HepG2 (cell line): ENCODE data around the gene SDR42E2. TPM values are rescaled to one million over a fixed set of nuclear protein-coding genes. Genes with fewer than 3 reads are reported as not detected.

ENCODE experiments used
- HNRNPK ChIP-seq: fragments of 200-400 bp; formaldehyde crosslinking; IDR thresholded peaks from 2 replicates; pipeline ENCODE4 v1.6.1; 2018; ENCODE audit warnings: low read length, low read depth, moderate library complexity, mild to moderate bottlenecking; ENCODE audit not compliant: poor library complexity, severe bottlenecking
- KLF13 ChIP-seq: sonication (generic); formaldehyde crosslinking; IDR thresholded peaks from 2 replicates; pipeline ENCODE4 v1.4.0; 2020; ENCODE audit warnings: mild to moderate bottlenecking, missing genetic modification reagents
- MAX ChIP-seq: IDR thresholded peaks from 2 replicates; pipeline ENCODE4 v1.6.1; 2012; ENCODE audit warnings: inconsistent platforms
- RFX1 ChIP-seq: fragments of 450-650 bp; IDR thresholded peaks from 2 replicates; pipeline ENCODE4 v1.6.1; 2017
- SP2 ChIP-seq: sonication (generic); formaldehyde crosslinking; IDR thresholded peaks from 2 replicates; pipeline ENCODE4 v1.5.1; 2020; ENCODE audit warnings: mild to moderate bottlenecking, missing genetic modification reagents
- ZNF407 ChIP-seq: sonication (generic); formaldehyde crosslinking; IDR thresholded peaks from one replicate; pipeline ENCODE4 v1.5.1; 2020; ENCODE audit warnings: mild to moderate bottlenecking, missing genetic modification reagents; ENCODE audit errors: not compliant biosample characterization
- ZNF761 ChIP-seq: sonication (generic); formaldehyde crosslinking; conservative IDR thresholded peaks from 2 replicates; pipeline ENCODE4 v1.4.0; 2020; ENCODE audit warnings: mild to moderate bottlenecking, missing genetic modification reagents
- polyA plus RNA-seq, 8 experiments: library from polyadenylated mRNA; depleted of rRNA in 3 of 8; stranded (reverse) in 7 of 8; unstranded in 1 of 8; fragments of >200 nt; fragmentation: Illumina TruSeq in 4 of 8; extraction: Trizol in 4 of 8; gene quantifications; 2 replicates each; pipeline versions ENCODE4 v1.2.1 to v1.2.3, GENCODE V29; 2011 to 2016; ENCODE audit warnings: low read depth in 4 of 8, missing spikeins in 1 of 8, mixed read lengths in 1 of 8; ENCODE audit not compliant: insufficient read depth in 1 of 8
- total RNA-seq, 5 experiments: library from RNA; depleted of rRNA; stranded (reverse); fragments of >200 nt; fragmentation: Illumina TruSeq; extraction: Trizol; gene quantifications; 2 replicates each; pipeline ENCODE4 v1.2.3, GENCODE V29; 2016; ENCODE audit warnings: low read depth in 1 of 5
- TF ChIP-seq, protein P1 (sequence below): sonication (generic); formaldehyde crosslinking; IDR thresholded peaks from 2 replicates; pipeline ENCODE4 v1.8.0; 2022; ENCODE audit warnings: missing genetic modification reagents, low read depth, mild to moderate bottlenecking, borderline replicate concordance
- TF ChIP-seq, protein P2 (sequence below): sonication (generic); formaldehyde crosslinking; IDR thresholded peaks from 2 replicates; pipeline ENCODE4 v1.4.0; 2020; ENCODE audit warnings: missing genetic modification reagents
- TF ChIP-seq, protein P3 (sequence below): sonication (generic); formaldehyde crosslinking; IDR thresholded peaks from 2 replicates; pipeline ENCODE4 v1.5.0; 2020; ENCODE audit warnings: mild to moderate bottlenecking, missing genetic modification reagents, borderline replicate concordance

The SDR42E2 gene
- total and polyA plus RNA-seq, 2 of the 13 experiments (the other 11 are each of a cell fraction or from before 2014, with no cell fraction given) = 0.05 to 0.11 TPM

DNA sequence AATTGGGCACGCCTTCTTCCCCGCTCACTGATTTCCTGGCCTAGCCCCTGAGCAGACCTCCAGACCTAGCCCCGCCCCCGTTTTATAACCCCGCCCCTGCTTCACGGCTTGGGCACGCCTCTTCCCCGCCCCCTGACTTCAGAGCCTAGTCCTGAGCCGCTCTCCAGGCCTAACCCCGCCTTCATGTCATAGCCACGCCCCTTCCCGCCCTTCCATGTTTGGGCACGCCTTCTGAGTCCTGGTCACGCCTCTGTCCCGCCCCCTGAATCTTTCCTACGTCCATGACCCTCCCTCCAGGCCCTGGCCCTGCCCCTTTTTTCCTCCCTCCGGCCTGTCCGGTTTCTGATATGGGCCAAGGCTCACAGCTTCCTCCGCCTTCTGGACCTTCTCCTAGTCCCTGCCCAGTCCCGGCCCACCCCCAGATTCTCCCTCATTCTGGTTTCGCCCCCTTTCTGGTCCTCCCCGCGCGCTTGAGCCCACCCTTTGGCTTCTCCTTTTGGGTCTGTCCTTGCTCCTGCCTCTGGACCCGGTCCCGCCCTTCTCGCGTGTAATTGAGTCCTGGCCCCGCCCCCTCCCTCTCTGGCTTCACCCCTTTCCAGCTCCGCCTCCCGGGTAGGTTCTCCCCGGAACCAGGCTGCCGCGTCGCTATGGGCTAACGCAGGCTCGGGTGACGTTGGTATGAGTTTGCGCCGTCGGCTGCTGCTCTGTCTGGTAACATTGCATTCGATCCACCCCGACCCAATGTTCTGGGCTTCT lies 28.6 kb downstream of the SDR42E2 start (continued):
- TF ChIP-seq KLF13 (CRISPR knock-in tag) = peak; percentile 70; the same call in 1 of the 2 replicates
- TF ChIP-seq ZNF761 (CRISPR knock-in tag) = no peak
- no peak for TF ChIP-seq MAX
- no peak for TF ChIP-seq ZNF407 (CRISPR knock-in tag)
- TF ChIP-seq RFX1 = no peak
- 0 out of 2 replicates have a peak, but pooled peaks have one; percentile 42 for TF ChIP-seq SP2
- no peak for TF ChIP-seq HNRNPK
- TF ChIP-seq, protein P1, sequence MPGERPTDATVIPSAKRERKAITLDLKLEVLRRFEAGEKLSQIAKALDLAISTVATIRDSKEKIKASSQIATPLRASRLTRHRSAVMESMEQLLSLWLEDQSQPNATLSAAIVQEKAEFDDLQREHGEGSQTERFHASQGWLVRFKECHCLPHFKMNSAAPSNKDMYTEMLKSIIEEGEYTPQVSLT (CRISPR knock-in tag) = no peak
- TF ChIP-seq, protein P2, sequence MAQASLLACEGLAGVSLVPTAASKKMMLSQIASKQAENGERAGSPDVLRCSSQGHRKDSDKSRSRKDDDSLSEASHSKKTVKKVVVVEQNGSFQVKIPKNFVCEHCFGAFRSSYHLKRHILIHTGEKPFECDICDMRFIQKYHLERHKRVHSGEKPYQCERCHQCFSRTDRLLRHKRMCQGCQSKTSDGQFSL (CRISPR knock-in tag) = no peak
- TF ChIP-seq, protein P3, sequence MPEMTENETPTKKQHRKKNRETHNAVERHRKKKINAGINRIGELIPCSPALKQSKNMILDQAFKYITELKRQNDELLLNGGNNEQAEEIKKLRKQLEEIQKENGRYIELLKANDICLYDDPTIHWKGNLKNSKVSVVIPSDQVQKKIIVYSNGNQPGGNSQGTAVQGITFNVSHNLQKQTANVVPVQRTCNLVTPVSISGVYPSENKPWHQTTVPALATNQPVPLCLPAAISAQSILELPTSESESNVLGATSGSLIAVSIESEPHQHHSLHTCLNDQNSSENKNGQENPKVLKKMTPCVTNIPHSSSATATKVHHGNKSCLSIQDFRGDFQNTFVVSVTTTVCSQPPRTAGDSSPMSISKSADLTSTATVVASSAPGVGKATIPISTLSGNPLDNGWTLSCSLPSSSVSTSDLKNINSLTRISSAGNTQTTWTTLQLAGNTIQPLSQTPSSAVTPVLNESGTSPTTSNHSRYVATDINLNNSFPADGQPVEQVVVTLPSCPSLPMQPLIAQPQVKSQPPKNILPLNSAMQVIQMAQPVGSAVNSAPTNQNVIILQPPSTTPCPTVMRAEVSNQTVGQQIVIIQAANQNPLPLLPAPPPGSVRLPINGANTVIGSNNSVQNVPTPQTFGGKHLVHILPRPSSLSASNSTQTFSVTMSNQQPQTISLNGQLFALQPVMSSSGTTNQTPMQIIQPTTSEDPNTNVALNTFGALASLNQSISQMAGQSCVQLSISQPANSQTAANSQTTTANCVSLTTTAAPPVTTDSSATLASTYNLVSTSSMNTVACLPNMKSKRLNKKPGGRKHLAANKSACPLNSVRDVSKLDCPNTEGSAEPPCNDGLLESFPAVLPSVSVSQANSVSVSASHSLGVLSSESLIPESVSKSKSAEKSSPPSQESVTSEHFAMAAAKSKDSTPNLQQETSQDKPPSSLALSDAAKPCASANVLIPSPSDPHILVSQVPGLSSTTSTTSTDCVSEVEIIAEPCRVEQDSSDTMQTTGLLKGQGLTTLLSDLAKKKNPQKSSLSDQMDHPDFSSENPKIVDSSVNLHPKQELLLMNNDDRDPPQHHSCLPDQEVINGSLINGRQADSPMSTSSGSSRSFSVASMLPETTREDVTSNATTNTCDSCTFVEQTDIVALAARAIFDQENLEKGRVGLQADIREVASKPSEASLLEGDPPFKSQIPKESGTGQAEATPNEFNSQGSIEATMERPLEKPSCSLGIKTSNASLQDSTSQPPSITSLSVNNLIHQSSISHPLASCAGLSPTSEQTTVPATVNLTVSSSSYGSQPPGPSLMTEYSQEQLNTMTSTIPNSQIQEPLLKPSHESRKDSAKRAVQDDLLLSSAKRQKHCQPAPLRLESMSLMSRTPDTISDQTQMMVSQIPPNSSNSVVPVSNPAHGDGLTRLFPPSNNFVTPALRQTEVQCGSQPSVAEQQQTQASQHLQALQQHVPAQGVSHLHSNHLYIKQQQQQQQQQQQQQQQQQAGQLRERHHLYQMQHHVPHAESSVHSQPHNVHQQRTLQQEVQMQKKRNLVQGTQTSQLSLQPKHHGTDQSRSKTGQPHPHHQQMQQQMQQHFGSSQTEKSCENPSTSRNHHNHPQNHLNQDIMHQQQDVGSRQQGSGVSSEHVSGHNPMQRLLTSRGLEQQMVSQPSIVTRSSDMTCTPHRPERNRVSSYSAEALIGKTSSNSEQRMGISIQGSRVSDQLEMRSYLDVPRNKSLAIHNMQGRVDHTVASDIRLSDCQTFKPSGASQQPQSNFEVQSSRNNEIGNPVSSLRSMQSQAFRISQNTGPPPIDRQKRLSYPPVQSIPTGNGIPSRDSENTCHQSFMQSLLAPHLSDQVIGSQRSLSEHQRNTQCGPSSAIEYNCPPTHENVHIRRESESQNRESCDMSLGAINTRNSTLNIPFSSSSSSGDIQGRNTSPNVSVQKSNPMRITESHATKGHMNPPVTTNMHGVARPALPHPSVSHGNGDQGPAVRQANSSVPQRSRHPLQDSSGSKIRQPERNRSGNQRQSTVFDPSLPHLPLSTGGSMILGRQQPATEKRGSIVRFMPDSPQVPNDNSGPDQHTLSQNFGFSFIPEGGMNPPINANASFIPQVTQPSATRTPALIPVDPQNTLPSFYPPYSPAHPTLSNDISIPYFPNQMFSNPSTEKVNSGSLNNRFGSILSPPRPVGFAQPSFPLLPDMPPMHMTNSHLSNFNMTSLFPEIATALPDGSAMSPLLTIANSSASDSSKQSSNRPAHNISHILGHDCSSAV (CRISPR knock-in tag) = no peak
